Dedifferentiated amniotic fluid mesenchymal stem cell (primary cell): ENCODE measurements around the gene SYNE4.
A peak's percentile ranks its signal among the peaks of the same experiment; 100 is the strongest.
"Not testable (repeated sequence)": the region's sequence is repeated elsewhere in the genome, so short reads cannot be mapped to it uniquely, and the experiment has no call there.

Source experiments
- DNase-seq: peaks from one replicate; pipeline ENCODE4 v3.0.0-alpha.2; 2016; ENCODE audit errors: extremely low spot score

Gene SYNE4

DNA sequence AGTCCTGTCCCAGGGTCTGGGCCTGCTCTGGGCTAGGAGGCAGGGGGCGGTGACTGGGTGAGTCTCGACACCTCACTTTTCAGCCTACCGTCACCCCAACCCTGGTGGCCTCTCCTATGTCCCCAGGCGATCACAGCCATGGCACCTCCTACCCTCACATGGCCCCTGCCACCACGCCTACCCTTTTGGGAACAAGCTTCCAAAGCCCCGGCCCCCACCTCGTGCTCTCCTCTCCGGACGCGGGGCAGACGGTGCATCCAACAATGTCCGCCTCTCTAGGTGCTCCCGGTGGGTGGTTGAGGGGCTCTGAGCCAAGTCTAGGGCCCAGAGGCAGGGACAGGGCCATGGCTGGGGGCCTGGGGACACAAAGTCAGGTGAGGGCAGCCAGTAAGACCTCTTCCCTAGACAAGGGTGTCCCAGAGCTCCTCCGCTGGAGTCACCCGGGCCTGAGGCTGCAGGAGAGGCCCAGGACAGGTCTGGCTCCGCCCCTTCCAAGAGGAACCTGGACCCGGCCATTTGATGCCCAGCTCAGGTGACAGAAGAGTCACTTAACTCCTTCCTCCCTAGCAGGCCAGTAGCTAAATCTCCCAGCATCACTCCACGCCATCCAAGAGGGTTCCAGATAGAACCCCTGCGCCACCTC lies at the start of gene SYNE4:
TSS of gene SYNE4 (minus strand) at position 478 of the 643 bp plus-strand sequence. CDS start at position 346, 132 bp downstream.
- no peak for DNase-seq

DNA sequence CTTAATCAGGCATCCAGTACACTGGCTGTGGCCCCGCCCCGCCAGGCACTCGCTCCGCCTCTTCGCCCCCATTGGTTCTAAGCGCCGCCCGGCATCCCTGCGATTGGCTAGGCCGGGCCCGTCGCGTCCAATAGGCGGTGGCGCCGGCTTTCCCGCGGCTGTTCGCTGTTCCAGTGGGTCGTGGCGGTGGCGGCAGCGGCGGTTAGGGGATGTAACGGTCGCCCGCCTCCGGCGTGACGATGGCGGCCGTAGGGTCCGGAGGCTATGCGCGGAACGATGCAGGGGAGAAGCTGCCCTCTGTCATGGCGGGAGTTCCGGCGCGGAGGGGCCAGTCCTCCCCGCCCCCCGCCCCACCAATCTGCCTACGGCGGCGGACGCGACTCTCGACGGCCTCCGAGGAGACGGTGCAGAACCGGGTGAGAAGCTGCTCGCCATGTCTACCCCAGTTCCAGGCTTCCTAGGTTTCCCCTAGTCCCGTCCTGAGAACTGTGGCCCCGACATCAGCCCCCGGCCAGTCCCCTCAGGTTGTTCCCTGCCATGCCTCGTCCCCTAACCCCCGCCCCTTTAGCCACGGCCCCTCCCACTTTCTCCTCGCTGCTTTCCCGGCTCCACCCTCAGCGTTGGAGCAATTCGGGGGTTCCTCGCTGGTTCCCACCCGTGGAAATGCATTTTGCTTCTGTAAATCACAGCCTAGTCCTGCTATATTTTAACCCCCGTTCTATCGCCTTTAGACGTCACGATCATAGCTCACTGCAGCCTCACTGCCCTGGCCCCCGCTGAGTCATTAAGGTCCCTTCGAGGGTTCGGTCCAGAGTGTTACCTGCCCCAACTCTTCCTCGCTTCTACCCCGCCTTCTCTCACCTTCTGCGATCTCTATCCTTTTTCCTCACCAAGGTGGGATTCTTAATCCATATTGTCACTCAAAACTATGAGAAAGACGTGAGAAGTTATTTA lies 46.4 kb upstream of the SYNE4 start, which contains the start of gene WDR62:
TSS of gene WDR62 (plus strand) at position 165 of the 954 bp plus-strand sequence. CDS start at position 240, 75 bp downstream.
- peak; percentile 86 for DNase-seq

- DNase-seq = peak; percentile 98
Observed at GRCh38 chr19:36054119-36054732, 45.6 kb upstream of the SYNE4 start, which contains the start of gene THAP8. Gene THAP8, minus strand, starts transcription at chr19:36054285. Its CDS starts 68 bp downstream, at chr19:36054217.

DNA sequence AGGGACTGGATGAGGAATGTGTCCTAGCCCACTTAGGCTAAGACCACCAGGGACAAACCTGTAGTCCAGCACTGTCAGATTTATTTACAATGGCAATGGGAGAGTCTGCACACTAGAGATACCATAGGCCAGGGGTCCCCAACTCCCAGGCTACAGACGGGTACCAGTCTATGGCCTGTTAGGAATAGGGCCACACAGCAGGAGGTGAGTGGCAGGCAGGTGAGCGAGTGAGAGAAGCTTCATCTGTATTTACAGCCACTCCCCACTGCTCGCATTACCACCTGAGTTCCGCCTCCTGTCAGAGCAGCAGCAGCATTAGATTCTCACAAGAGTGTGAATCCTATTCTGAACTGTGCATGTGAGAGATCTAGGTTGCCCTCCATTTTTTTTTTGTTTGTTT lies 43.0 kb upstream of the SYNE4 start:
- DNase-seq = no peak

DNA sequence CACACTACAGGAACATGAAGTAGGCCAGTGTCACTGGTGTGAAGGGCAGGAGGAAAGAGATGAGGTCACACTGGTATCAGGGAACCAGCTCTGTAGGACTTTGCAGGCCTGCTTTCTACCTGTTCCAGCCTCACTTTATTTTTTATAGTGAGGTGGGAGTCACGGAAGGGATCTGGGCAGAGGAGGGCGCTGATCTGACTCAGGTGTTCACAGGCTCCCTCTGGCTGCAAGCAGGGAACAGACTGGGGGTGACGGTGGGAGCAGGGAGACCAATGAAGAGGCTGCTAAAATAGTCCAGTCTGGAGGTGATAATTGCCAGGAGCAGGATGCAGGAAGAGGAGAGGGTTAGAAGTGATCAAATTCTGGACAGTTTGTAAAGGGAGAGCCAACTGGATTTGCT lies 42.6 kb upstream of the SYNE4 start:
- no peak for DNase-seq

- DNase-seq = no peak
Observed at GRCh38 chr19:36049080-36049698, 40.6 kb upstream of the SYNE4 start.

GRCh38 chr19:36047835-36048234 lies 39.2 kb upstream of the SYNE4 start:
- DNase-seq = no peak

DNA sequence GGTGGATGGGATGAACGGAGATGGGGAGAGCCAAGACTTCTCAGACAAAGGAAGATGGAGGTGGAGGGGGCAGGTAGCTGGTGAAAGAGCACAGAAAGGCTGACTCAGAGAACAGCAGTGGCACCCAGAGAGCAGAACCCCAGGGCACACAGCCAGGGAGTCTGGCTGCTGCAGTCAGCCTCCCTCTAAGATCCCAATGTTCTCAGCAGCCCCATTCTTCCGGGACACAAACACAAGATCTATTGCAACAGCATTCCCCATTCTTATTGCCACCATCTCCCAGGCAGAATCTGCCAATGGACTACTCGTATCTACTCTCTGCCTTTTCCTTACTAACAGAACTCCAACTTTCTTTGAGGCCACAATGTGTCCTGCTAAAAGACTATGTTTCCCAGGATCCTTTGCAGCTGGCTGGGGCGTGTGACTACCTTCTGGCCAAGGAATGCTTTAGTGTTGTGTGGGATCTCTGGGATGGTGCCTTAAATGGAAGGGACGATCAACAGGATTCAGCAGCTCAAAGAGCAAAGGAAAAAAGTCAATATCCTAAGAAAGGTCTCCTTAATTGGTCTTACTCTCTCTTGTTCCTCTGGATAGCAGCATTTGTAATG lies 37.9 kb upstream of the SYNE4 start:
- no peak for DNase-seq

DNA sequence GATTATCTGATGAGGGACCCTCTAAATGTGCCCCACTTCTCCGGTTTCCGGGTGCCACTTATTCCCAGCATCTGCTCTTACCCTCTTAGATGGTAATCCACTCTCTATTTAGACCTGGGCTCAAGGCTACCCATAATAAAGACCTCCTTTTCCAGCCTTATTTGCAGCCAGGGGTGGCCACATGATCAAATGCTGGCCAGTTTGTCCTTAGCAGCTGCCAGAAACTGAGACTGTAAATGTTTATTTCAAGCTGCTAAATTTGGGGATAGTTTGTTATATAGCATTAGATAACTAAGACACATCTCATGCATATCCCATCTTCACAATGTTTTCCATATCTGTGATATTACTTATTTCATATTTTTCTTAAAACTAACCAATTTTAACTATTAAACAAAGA lies 35.3 kb upstream of the SYNE4 start:
- DNase-seq = no peak

GRCh38 chr19:36041831-36042230 lies 33.2 kb upstream of the SYNE4 start:
- DNase-seq = peak; percentile 80

DNA sequence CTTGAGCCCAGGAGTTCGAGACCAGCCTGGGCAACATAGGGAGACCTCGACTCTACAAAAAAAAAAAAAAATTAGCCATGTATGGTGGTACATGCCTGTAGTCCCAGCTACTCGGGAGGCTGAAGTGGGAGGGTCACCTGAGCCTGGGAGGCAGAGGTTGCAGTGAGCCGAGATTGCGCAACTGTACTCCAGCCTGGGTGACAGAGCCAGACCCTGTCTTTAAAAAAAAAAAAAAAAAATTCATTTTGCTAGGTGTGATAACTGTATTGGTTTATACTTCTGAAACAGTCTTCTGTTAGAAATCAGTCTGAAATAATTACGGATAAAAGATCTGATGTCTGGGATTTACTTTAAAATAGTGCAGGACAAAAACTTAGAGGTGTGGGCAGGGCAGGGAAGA lies 32.5 kb upstream of the SYNE4 start:
- DNase-seq = not testable (repeated sequence)

DNA sequence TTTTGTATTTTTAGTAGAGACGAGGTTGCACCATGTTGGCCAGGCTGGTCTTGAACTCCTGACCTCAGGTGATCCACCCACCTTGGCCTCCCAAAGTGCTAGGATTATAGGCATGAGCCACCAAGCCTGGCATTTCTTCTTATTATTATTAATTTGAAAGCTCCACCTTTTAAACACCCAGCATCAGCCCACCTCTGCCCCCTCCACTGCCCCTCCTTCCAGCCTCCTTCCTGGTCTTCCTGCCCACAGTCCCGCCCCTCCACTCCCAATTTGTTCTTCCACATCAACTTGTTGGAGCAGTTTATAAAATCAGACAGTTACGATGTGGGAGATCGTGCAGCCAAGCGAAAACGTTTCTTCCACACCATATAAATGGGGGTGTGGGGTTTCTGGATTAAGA lies 31.9 kb upstream of the SYNE4 start:
- DNase-seq = no peak

GRCh38 chr19:36032251-36033104 lies 23.9 kb upstream of the SYNE4 start, which contains the start of gene CLIP3:
Gene CLIP3, minus strand, starts transcription at chr19:36032873. Its CDS starts 516 bp downstream, at chr19:36032357.
- DNase-seq = peak; percentile 53

DNA sequence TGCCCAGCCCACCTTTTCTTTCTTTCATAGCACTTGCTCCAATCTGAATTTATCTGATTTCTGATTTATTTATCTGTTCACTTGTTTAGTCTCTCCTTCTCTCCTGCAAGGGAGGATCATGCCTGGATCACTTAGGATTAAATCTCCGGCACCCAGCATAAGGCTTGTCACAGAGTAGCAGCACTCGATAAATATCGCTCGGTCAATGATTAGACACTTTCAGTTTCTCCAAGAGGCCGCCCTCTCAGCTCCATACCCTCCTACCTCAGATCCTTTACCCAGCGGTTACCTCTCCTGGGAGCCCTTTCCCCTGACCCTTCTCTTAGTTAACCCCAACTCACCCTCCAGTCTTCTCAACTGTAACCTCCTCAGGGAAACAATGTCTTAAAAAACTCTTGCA lies 22.7 kb upstream of the SYNE4 start:
- no peak for DNase-seq

GRCh38 chr19:36030264-36031148 lies 21.9 kb upstream of the SYNE4 start:
- DNase-seq = no peak

DNA sequence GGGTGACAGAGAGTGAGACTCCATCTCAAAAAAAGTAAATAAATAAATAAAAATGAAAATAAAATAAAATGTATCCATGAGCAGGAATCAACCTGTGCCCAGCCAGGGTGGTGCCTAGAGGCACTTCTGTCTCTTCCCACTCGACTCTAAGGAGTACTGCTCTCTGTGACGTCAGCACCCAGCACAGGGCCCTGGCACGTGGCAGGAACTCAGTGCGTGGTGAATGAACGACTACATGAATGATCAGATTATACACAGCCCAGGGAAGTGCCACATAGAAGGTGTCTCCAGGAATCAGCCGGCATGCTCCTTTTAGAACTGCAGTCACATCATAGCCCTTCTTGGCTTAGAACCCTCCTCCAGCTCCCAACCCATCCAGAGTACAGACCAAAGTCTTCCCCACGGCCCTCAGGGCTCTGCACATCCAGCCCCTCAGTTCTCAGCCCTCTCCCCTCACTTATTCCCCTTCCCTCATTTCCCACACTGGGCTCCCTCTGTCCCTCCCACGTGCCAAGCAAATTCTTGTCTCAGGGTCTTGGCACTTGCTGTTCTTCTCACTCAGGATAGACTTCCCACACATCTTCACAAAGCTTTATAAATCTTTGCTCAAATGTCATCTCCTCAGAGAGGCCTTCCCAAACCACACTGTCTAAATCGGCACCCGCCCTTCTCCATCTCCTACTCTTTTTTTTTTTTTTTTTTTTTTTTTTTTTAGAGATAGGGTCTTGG lies 19.9 kb upstream of the SYNE4 start:
- no peak for DNase-seq

- DNase-seq = no peak
Observed at GRCh38 chr19:36027696-36028095, 19.1 kb upstream of the SYNE4 start.

DNA sequence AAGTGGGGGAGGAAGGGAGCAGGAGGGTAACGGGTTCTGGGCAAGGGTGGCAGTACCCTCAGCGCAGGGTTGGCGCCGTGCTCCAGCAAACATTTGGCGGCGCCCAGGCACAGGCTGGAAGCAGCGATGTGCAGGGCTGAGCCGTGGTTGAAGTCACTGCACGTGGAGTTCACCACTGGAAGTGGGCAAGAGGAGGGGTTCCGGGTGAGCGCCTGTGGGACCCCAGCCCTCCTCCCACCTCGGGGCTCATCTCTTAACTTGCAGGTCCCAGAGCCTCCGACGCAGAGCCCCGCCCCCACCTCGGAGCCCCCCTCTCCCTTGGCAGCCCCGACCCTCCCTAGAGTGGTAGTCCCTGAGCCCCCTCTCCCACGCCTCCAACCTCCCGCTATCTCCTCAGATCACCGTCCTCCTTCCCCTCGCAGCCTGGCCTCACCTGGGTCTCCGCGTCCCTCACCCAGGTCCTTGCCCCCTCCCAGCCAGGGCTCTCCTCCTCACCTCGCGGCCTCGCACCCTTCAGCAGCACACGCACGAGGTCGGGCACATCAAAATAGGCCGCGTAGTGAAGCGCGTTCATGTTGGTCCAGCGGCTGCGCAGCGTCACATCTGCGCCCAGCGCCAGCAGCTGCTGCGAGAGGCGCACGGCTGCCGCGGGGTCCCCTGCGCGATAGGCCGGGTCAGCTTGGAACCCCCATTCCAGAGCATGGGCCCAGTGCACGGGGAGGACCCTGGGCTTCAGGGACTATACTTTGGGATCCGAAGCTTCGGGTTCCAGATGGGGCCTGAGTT lies 17.7 kb upstream of the SYNE4 start:
- DNase-seq = no peak
